COLO668 (cell line): ENCODE data around the gene GFPT1.
"Not testable (repeated sequence)": the region's sequence is repeated elsewhere in the genome, so short reads cannot be mapped to it uniquely, and the experiment has no call there.

ENCODE experiments used
- DNase-seq: peaks from one replicate; lab custom pipeline; 2025; ENCODE audit not compliant: unreplicated experiment; lab: John Stamatoyannopoulos, UW

Gene GFPT1

DNA sequence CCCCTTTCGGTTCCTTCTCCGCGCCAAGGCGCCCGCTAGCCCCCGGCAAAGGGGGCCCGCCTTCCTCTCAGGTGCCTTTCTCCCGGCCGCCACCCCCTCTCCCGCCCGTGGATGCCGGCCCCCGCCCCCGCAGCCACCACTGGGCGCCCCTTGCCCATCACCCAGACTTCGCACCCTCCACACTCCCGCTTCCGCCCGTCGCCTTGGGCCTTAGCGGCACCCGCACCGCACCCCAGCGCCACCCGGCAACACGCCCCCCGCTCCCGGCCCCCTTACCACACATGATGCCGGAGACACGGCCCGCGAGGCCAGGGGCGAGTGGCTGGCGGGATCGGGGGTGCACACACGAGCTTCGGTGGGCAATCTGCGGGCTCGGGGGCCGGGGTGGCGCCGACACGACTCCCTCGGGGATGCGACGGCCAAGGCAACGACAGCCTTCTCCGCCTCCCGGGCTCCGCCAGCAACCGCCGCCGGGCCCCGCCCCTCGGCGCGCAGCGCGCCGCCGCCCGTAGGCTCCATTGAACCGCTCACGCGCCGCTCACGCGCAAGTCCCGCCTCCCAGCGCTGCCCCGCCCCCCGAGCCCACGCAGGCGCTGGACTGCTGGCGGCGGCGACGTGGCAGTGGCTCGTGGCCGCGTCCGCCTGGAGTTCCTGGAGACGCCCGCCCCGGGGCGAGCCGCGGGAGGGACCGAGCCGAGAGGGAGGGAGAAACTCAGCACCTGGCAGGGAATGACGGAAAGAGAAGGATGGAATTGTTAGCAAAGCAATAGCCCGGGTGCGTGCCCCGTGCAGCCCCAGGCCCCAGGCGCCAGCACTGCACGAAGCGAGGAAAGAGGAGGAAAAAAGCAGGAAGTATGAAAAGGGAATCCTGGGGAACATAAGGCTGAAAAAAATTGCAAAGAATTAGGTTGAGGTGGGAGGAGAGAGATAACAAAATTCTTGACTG is at the start of gene GFPT1:
GFPT1 (minus strand) TSS at position 439 of the 946 bp plus-strand sequence; CDS start at position 283, 156 bp downstream.
- peak; percentile 97 for DNase-seq

DNA sequence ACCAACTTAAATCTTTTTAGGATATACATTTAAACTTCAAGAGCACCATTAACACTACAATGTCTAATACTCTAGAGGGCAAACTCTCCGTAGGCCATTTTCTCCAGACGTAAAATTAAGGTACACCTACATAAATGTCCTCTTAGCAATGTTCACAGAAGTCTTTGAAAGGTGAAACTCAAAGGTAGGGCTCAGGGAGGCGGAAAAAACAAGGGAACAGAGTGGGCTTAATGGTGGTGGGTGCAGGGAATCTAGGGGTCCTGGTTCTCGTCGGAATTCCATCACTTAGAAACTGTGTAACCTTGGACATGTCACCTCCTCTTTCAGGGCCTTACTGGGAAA is 49.5 kb upstream of the GFPT1 start:
- DNase-seq, result no peak

DNA sequence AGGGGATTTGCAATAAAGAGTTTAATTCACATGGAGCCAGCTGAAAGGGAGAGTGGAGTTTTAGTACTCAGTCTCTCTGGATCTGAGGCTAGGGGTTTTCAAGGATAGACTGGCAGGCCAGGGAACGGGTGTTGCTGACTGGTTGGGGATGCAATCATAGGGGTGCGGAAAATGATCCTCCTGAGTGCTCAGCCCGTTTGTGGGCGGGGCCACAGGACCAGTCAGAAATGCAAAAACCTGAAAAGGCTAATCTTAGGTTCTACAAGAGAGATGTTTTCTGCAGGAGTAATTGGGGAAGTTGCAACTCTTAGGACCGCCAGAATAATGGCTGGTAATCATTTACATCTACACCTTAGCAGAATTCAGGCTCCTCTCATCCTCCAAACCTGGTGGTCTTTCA is 47.7 kb upstream of the GFPT1 start:
- no peak for DNase-seq

DNA sequence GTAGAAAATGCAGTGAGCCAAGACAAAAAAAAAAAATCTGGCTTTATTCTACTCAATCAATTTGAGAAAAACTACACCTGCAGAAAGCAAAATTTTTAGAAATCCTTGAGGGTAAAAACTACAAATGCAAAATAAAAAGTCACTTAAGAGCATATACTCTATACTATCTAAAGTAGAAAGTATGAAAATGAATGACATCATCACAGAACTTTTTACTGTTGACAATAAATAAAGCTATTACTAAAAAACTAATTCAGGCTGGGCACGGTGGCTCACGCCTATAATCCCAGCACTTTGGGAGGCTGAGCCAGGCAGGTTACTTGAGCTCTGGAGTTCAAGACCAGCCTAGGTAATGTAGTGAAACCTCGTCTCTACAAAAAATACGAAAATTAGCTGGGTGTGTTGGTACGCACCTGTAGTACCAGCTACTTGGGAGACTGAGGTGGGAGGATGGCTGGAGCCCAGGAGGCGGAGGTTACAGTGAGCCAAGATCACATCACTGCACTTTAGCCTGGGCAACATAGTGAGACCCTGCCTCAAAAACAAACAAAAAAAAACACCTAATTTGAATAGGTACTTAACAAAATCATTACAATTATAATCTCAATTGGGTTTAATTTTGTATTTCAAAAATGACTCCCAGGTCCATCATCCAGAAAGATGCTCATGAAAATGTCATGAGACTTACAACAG is 42.6 kb upstream of the GFPT1 start:
- no peak for DNase-seq

DNA sequence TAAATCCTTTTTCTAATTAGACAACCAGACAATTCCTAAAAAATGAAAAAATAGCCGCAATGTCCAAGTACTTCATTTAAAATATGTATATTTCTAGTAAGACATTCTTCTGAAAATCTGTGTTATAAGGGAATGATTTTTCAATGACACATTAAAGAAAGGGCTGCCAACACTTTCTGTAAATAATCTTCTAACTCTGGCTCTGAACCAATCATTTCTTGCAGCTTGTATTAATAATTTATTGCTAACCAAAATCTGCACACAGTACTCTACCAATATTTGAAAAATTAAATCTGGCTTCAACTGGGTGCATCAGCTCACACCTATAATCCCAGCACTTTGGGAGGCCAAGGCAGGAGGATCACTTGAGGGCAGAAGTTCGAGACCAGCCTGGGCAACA is 42.0 kb upstream of the GFPT1 start:
- DNase-seq, result no peak

DNA sequence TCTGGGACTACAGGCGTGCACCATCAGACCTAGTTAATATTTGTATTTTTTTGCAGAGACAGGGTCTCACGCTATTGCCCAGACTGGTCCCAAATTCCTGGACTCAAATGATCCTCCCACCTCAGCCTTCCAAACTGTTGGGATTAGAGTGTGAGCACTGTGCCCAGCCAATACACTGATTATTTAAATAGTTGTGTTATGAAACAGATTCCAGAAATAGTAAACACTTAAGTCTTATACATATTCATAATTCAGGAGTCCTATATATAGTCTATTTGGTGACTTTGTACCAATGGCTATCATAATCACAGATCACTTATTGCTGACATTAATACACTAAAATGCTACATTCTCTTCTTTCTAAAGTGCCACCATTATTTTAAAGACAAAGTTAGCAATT is 37.4 kb upstream of the GFPT1 start:
- DNase-seq, result no peak

DNA sequence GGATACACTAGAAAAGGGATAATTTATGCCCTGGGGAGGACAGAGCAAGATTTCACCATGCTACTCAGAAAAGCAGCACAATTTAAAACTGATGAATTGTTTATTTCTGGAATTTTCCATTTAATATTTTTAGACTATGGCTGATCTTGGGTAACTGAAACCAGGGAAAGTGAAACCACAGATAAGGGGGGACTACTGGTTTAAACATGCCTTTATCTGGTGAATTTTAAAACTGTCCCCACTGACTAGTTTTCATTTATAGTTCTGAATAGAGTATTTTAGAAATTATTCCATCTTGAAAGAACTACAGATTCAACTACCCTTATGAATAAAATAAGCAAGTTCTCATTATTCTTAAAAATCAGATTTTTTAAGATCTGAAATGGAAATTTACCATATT is 35.2 kb upstream of the GFPT1 start:
- DNase-seq, result no peak

DNA sequence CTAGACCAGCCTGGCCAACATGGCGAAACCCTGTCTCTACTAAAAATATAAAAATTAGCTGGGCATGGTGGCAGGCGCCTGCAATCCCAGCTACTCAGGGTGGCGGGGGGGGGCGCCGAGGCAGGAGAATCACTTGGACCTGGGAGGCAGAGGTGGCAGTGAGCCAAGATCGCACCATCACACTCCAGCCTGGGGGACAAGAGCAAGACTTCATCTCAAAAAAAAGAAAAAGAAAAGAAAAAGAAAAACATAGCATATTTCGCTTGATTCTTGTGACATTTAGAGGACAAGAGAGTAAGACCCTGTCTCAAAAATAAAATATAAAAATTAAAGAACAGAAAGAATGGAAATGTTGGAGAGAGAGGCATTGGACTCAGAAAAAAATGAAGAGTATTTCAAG is 32.1 kb upstream of the GFPT1 start:
- DNase-seq, result not testable (repeated sequence)

DNA sequence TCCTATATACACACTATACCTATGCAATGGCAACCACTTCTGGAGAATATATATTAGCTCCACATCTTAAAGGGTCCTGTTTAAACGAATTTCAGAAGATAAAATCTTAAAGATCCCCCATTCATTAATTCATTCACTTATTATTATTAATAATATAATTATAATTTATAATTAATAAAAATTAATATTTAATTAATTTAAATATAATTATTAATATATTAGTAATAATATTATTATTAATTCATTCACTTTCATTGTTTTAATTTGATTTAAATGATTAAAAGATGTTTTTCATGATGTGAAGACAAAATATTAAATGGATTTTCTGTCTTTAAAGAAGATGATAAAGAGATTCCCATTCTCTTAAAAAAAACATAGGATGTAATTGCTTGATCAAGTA is 29.1 kb upstream of the GFPT1 start:
- no peak for DNase-seq

DNA sequence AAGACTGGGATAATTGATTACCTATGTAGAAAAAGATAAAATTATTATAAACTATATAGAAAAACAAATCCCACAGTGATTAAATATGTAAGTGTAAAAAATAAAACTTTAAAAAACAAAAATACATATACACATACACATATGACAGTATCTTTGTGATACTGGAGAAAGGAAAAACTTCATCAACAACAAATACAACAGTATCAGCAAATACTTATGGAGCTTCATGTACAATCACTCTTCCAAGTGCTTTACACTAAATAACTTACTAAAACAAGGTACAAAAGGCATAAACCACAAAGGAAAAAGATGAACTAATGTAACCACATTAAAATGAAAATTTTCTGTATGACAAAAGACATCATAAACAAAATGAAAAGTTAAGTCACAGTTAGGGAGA is 24.1 kb upstream of the GFPT1 start:
- DNase-seq, result no peak

DNA sequence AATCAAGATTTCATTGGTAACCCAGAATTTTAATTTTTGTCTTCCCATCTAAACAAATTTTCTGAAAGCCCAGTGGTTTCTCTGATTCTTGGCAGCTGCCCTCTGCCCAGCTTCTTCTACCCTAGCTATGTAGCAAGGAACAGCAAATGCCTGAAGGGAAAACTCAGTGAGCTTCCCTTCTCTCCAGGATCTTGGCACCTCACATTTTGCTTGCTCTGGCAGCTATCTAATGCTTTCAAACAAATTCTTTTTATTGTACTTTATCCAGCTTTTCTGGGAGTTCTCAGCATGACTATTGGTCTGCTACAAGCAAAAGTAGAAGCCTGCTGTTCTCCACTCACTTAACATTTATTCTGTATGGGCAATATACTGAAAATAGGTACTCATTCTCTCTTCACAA is 18.3 kb upstream of the GFPT1 start:
- DNase-seq, result no peak

DNA sequence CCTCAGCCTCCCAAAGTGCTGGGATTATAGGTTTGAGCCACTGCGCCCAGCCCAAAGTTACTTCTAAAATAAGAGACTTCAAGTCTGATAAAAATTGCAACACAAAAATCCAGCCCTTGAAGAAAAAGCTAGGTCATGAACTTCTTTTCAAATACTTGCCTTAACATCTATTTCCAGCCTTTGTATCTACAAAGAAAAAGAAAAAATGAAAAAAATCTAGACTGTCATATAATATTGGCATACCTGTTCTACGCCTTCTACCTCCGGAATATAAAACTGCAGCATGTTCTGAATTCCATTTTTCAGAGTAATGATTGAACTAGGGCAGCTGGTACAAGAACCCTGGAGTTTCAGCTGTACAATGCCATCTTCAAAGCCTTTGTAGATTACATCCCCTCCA is 13.1 kb upstream of the GFPT1 start:
- no peak for DNase-seq

DNA sequence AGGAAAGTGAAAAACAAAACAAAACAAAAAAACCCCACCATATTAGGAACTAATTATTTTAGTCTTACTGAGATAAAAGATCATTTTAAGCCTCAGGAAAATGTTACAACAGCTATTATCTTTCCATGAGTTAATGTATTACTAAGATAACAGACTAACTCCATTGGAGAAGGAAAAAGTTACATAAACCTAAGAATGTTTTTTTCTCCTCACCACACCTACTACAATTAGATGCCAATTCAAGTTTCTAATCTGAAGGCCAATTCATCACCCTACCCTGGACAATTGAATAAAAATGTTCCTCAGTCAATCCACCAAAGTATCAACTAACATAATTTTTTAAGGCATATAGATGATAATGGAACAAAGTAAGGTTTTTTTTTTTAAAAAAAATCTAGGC is 10.2 kb upstream of the GFPT1 start:
- no peak for DNase-seq

DNA sequence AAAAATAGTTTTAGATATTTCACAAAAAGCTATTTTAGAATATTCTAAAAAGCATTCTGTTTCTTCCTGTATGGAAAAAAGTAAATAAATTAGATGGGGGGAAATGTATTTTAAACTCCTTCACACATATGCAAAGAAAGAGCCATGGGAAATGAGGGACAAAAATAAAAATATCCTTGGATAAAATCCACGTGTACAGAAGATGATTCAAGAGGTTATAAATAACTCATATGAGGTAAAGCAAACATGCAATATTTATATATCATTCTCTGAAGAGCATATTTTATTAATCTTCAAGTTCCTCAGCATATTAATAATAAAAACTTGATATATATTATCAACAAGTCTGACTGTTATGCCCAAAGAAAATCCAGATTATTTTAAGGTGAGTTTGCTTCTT is 8.8 kb upstream of the GFPT1 start:
- no peak for DNase-seq

DNA sequence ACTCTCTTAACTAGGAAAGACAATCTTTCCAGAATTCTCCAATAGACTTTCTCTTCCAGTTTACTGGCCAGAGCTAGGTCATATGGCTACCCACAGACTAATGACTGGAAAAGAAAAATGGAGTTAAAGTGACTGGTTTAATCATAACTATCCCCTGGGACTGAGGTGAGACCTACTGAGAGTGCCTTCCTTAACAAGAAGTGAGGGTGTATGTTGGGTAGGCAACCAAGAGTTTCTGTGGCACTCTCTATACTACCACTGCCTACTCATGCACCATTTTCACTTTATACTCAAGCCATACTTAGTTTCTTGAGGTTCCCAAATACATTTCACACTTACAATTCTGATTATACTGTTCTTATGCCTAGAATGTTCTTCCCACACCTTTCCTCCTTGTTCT is 6.9 kb upstream of the GFPT1 start:
- no peak for DNase-seq

DNA sequence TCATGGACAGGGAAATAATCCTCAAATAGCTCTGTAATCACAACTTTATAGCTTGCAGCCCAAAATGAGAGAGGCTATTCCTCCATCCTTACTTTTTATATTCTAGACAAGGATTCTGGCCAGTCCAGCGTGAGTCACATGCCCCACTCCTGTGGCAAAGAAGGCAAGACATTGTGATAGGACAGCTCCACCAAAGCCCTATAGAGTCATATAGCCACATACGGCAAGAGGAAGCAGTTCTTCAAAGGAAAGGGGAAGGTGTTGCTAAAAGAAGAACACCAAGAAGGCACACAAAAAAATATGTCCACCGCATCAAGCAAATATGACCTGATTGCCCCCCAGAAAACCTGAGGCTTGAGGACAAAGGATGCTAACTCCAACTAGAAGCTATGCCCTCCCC is 3.4 kb upstream of the GFPT1 start:
- no peak for DNase-seq

DNA sequence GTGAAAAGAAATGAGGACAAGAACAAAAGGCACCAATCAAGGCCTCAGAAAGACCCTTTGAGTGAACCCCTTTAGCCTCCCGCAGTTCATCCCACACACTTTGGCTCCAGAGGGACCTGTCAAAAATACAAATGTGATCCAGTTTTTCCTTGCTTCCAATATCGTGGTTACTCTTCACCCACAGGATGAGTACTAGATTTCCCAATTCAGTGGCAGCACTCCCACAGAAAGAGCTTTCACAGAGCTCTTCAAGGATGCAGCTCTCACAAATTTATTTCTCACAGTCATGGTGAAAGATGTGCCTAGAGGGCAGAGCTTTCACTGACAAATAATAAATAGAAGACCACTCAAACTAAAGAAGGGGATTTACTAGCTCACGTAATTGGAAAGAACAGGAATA is 3.0 kb upstream of the GFPT1 start:
- DNase-seq, result no peak

DNA sequence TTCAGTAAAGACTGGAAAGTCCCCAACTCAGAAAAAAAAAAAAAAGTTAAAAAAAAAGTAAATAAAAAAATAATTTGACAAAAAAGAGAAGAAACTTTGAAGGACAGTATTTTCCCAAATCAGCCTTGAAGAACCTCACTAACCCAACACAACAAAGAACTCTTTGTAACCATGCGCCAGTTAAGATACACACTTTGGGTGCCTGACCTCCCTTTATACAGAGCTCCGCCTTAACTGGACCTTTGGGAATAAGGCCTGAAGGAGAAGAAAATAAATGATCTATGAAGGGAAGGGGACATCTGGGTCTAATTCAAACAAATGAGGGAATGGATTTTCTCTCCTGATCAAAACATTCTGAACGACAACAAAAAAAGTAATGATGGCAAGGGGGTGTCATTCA is 2.2 kb upstream of the GFPT1 start:
- no peak for DNase-seq

DNA sequence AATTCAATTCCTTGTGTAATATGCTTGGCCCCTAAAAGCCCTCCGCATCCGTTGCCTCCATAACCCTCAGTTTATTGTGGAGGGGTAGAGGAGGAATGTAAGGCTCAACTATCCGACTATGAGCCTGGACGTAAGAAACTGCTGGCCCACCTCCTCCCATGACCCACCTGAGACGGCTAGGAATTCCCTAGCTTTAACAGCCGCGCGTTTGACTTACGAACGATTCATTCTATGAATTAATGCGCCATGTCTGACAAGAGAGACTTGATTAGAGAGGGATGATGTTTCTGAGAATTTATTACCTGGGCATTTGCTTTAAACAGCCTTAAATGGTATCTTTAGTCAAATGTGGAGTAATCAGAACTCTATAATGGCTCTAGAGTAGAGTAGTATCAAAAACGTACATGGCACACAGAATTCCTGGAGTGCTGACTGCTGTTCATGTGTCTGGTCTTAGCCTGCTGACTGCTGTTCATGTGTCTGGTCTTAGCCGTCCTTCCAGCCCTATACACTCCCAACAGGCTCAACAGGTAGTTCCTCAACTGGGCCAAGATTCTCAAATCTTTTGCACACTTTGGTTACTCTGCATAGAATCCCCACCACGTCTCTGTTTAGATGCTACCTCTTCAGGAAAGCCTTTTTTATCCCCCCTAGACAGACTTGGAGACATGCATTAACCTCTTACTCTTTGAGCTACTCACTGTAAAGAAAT is 899 bp upstream of the GFPT1 start:
- DNase-seq, result no peak

DNA sequence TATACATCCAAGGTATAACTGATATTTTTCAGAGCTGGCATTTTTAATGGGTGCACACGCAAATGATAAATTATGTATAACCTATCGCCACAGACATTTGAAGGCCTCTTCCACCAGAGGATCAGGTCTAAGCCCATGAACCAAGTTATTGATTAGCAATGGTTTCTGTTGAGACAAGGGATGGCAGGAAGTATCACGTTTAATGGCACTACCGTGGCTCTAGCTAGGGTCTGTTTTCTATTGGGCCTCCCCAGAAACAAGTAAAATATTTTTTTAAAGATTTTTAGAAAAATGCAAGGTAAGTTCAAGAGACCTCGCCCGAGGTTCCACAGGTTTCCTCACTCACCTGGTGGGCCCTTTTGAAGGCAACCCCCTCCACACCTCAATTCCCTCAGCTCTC is 667 bp downstream of the GFPT1 start:
- no peak for DNase-seq

DNA sequence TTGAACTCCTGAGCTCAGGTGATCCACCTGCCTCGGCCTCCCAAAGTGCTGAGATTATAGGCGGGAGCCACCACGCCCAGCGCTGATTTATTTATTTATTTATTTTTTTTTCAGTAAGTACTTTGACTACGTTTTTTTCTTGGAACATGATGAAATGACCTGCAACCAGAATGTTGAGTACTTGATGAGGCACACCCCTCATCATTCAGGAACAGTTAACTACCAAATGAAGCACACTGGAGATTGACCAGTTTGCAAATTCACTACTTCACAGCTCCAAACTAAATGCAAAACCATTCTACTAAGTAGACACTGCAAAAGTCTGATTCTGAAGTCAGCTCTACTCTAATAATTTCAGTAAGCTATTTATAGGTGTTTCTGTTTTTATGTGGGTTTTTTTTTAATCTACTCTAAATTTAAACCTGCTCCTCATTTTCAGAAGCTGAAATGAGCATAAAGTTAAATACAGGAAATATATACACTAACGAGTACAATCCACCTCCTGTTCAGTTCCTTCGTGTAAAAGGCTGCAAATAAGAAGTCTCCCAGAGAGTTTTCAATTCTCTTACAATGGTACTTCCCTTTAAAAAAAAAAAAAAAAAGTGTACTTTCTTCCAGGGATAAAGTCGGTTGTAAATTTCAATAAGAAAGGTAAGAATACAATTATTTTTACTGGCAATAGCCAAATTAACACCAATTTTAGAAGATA is 1.4 kb downstream of the GFPT1 start:
- DNase-seq, result no peak
